ENCODE results near the gene METTL8.

- TF ChIP-seq CTCF (IDR thresholded peaks at IDR 0.05) (no peak), ZFX (IDR thresholded peaks at IDR 0.05; ENCODE audit: borderline replicate concordance) (no peak)
These were observed 139.2 kb downstream of the METTL8 start for GRCh38 chr2:171294608-171295007.

Data from 22Rv1 (cell line).